ENCODE results near the gene HAUS3.

DNA sequence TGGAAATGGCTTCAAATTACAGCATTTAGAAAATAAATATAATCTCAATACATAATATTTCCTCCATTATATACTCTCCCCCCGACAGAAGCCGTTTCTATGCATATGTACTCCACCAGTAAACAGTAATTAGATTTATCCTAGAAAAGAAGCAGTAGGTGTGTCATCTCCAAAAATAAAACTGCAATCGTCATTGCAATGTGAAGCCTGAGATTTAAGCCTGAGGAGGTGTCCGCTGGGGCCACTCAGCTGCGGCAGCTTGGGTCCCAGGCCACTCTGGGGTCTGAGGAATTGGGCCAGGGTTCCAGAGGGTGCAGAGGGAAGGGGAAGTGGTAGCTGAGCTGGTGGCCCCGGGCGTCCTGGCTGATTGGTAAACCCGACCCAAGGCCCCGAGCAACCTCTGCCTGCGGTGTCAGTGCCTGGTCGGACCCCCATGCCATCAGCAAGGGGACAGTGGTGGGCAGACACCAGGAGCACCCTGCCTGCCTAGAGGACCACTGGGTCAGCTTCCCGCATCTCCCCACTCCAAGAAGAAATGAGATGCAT, 27.8 kb upstream of the HAUS3 start:
- no peak for TF ChIP-seq POLR2A (IDR thresholded peaks at IDR 0.05)
- no peak for TF ChIP-seq CTCF (IDR thresholded peaks at IDR 0.05 in 4 of 5, conservative IDR thresholded peaks at IDR 0.05 in 1 of 5)
